ENCODE results near the gene PLCB1. TPM values are rescaled to one million over a fixed set of nuclear protein-coding genes. Genes with fewer than 3 reads are reported as not detected.

Gene PLCB1
- total and polyA plus RNA-seq, 10 of the 15 experiments (the other 5 are each of a cell fraction or from before 2014, with no cell fraction given): 0.05 to 5.3 (median 0.17) TPM; not detected in 1

GRCh38 chr20:8573686-8574085 lies 441.6 kb downstream of the PLCB1 start (continued):
- TF ChIP-seq ZNF687 (IDR thresholded peaks at IDR 0.05): no peak

GRCh38 chr20:8575114-8575513 lies 443.0 kb downstream of the PLCB1 start:
- FAIRE-seq (no peak), DNase-seq (ENCODE audit: low read depth, low spot score) (no peak), ATAC-seq (no peak)
- H3K27ac ChIP-seq (ENCODE audit: control insufficient read depth, insufficient read depth): no peak overlapping the region
- 63% methylated on average over 3 of the region's 3 CpGs for WGBS (ENCODE audit: insufficient coverage, insufficient replicate concordance, low lambda C conversion rate, missing lambda C conversion rate)
- ChIA-PET RAD21 (ENCODE audit: unreplicated experiment) (no interaction called here), SMC1A (ENCODE audit: uncharacterized antibody, unreplicated experiment) (no interaction called here), POLR2A (no interaction called here), CTCF (interaction anchor here (1.4 kb wide), 2 partner anchors 9 to 39 kb away, joined by 3 read pairs; no protein-coding TSS in a partner anchor)
- H3K4me2 ChIP-seq (ENCODE audit: control insufficient read depth, insufficient read depth): no peak overlapping the region
- no peaks in the 10 kb centered on the region for H3K4me1 ChIP-seq (ENCODE audit: control insufficient read depth, insufficient read depth, low read length)
- no peak for TF ChIP-seq MLLT1 (IDR thresholded peaks at IDR 0.05)
- no peak overlapping the region for H3K4me3 ChIP-seq
- no peak overlapping the region for H3K9ac ChIP-seq (ENCODE audit: control insufficient read depth, insufficient read depth, low read length)
- no TSS peak for BruUV-seq (replicated peaks)
- no peaks in the 10 kb centered on the region for H3K9me3 ChIP-seq (replicated peaks; ENCODE audit: control insufficient read depth, insufficient read depth, low read length)
- no peak overlapping the region for H2AFZ ChIP-seq (ENCODE audit: control insufficient read depth, low read depth, low read length)
- no peaks in the 10 kb centered on the region for H3K36me3 ChIP-seq (ENCODE audit: control insufficient read depth in 2 of 2, insufficient read depth in 2 of 2, low read length in 1 of 2)
- in situ Hi-C loops (cut with MboI): no loop called here
- no peaks in the 10 kb centered on the region for H4K20me1 ChIP-seq (ENCODE audit: control insufficient read depth, insufficient read depth)
- H3K79me2 ChIP-seq (ENCODE audit: control insufficient read depth, insufficient read depth, low read length): no peaks in the 10 kb centered on the region
- intact Hi-C loops (cut with micrococcal nuclease; ENCODE audit: unreplicated experiment): no loop called here
- no peaks in the 10 kb centered on the region; a peak in 1 of 4 replicates for H3K27me3 ChIP-seq (replicated peaks in 1 of 2; ENCODE audit: control insufficient read depth in 2 of 2, insufficient read depth in 2 of 2, low read length in 1 of 2)
